Left lung (tissue), 10 donors: Measurements from ENCODE around the gene KLK11. TPM values are rescaled to one million over a fixed set of nuclear protein-coding genes. Genes with fewer than 3 reads are reported as not detected.

ENCODE experiments used
- ATAC-seq: fragments of 200-7000 bp; cut with Tn5 transposase; one replicate; pipeline ENCODE4 v1.9.1; 2020; ENCODE audit warnings: moderate library complexity
- DNase-seq, 4 donors: peaks; one replicate each; pipeline ENCODE4 v3.0.0-alpha.2; 2013 to 2020
- H3K27ac ChIP-seq, 2 donors: fragments of 200-600 bp; sonication (generic) in 1 of 2; one replicate each; pipeline versions ENCODE4 v1.5.0 to v1.8.0; 2020 to 2021
- H3K27me3 ChIP-seq, 2 donors: fragments of 200-600 bp; sonication (generic) in 1 of 2; one replicate each; pipeline versions ENCODE4 v1.5.0 to v1.8.0; 2020 to 2021
- H3K36me3 ChIP-seq, 2 donors: fragments of 200-600 bp; sonication (generic) in 1 of 2; one replicate each; pipeline versions ENCODE4 v1.5.0 to v1.8.0; 2020 to 2021
- H3K4me1 ChIP-seq, 2 donors: fragments of 200-600 bp; one replicate each; pipeline ENCODE4 v1.8.0; 2021
- H3K4me3 ChIP-seq, 2 donors: fragments of 200-600 bp; sonication (generic) in 1 of 2; one replicate each; pipeline versions ENCODE4 v1.5.0 to v1.8.0; 2020 to 2021; ENCODE audit warnings: mild to moderate bottlenecking in 1 of 2
- H3K9me3 ChIP-seq, 2 donors: fragments of 200-600 bp; sonication (generic) in 1 of 2; one replicate each; pipeline versions ENCODE4 v1.5.0 to v1.8.0; 2020 to 2021
- intact Hi-C, 2 donors: fragments of 100-400 bp; cut with DNase I; formaldehyde crosslinking; loops; one replicate each; pipeline versions ENCODE4 v1.11.2 to v1.14.2; 2022
- polyA plus RNA-seq, 6 donors: library from polyadenylated mRNA; unstranded; fragments of 120-200 nt; gene quantifications; one replicate each; pipeline ENCODE4 v1.2.1, GENCODE V29; 2013; ENCODE audit not compliant: insufficient read length in 6 of 6
- total RNA-seq, 2 donors: library from RNA; stranded (reverse); fragmentation: NEBNext Ultra II Directional; extraction: Animal tissue kit (Norgen Biotek cat#: 25700); gene quantifications; one replicate each; pipeline ENCODE4 v1.2.1, GENCODE V29; 2021
- TF ChIP-seq, protein P1 (sequence below), 2 donors: fragments of 200-600 bp; sonication (generic) in 1 of 2; IDR thresholded peaks; one replicate each; pipeline versions ENCODE4 v1.5.0 to v1.8.0; 2021; ENCODE audit warnings: antibody characterized with exemption in 2 of 2
- donor health status: DM: no; HTN: yes; CAD: no.
- donor health status: DM: no; HTN: no; CAD: no.

Gene KLK11
- total and polyA plus RNA-seq, 8 donors = 1.6 to 7.2 (median 3.7) TPM

DNA sequence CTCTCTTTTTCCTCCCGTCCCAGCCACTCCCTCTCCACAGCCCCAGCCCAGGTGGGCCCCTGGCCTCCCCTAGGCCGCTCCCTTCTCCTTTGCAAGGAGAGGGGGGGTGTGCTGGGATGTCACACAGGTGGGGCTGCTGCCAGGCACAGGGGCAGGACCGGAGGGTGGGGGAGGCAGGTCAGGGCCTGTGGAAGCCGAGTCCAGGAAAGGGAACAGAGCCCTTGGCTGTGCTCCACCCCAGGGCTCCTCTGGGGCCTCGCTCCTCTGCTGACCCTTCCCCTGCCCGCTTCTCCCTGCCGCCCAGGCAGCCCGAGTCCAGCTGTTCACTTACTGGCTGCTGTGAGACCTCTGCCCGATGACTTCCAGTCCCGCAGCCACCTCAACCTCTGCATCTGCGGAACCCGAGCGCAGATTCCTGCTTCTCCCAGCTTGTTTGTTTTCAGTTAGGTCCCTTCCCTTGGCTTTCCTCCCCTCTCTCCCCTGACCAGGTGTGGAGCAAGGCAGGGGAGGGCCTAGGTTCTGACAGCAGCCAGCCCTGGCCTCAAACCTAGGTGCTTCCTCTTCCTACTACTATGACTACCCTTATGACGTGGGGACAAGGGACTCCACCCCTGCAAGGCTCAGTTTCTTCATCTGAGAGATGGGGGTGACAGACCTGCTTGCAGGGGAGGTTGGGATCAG is 850 bp upstream of the KLK11 start:
- H3K4me3 ChIP-seq = no peak overlapping the region
- DNase-seq = no peak
- no peaks in the 10 kb centered on the region for H3K36me3 ChIP-seq
- intact Hi-C loops = loop anchor here in 1 of 2 donors (10.0 kb wide), 1 partner anchor 148 kb away; no protein-coding TSS in a partner anchor
- no peaks in the 10 kb centered on the region for H3K9me3 ChIP-seq
- TF ChIP-seq, protein P1, sequence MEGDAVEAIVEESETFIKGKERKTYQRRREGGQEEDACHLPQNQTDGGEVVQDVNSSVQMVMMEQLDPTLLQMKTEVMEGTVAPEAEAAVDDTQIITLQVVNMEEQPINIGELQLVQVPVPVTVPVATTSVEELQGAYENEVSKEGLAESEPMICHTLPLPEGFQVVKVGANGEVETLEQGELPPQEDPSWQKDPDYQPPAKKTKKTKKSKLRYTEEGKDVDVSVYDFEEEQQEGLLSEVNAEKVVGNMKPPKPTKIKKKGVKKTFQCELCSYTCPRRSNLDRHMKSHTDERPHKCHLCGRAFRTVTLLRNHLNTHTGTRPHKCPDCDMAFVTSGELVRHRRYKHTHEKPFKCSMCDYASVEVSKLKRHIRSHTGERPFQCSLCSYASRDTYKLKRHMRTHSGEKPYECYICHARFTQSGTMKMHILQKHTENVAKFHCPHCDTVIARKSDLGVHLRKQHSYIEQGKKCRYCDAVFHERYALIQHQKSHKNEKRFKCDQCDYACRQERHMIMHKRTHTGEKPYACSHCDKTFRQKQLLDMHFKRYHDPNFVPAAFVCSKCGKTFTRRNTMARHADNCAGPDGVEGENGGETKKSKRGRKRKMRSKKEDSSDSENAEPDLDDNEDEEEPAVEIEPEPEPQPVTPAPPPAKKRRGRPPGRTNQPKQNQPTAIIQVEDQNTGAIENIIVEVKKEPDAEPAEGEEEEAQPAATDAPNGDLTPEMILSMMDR (IDR thresholded peaks at IDR 0.05) = no peak
- ATAC-seq = no peak
- H3K4me1 ChIP-seq = no peaks in the 10 kb centered on the region
- H3K27ac ChIP-seq = no peak overlapping the region
- H3K27me3 ChIP-seq = peaks cover 4 to 87% of the 10 kb centered on the region in 2 donors

- no peak overlapping the region for H3K27ac ChIP-seq
- H3K27me3 ChIP-seq = peaks cover 4 to 93% of the 10 kb centered on the region in 2 donors
- intact Hi-C loops = loop anchor here in 1 of 2 donors (10.0 kb wide), 1 partner anchor 149 kb away; no protein-coding TSS in a partner anchor
- H3K9me3 ChIP-seq = no peaks in the 10 kb centered on the region
- no peaks in the 10 kb centered on the region for H3K36me3 ChIP-seq
- ATAC-seq = peak; percentile 17
- DNase-seq = no peak
- no peaks in the 10 kb centered on the region for H3K4me1 ChIP-seq
- no peak overlapping the region for H3K4me3 ChIP-seq
- TF ChIP-seq, protein P1 (IDR thresholded peaks at IDR 0.05) = no peak
These were observed 435 bp downstream of the KLK11 start for GRCh38 chr19:51025809-51026553.

- ATAC-seq = no peak
- intact Hi-C loops = loop anchor here in 1 of 2 donors (10.0 kb wide), 1 partner anchor 149 kb away; no protein-coding TSS in a partner anchor
These were observed 1.0 kb downstream of the KLK11 start for GRCh38 chr19:51025401-51025800.

DNA sequence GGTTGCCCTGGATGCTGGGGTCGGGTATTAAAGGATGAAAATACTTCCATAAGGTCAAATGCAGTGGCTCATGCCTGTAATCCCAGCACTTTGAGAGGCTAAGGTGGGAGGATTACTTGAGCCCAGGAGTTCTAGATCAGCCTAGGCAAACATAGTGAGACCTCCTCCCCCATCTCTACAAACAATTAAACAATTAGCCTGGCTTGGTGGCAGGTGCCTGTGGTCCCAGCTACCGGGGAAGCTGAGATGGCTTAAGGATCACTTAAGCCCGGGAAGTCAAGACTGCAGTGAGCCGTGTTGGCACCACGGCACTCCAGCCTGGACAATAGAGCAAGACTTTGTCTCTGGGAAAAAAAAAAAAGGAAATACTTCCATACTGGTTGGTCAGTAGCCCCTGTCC is 1.5 kb downstream of the KLK11 start:
- ATAC-seq (no peak), DNase-seq (no peak)
- Histone ChIP-seq H3K9me3 (no peaks in the 10 kb centered on the region), H3K27ac (no peak overlapping the region), H3K4me1 (no peaks in the 10 kb centered on the region), H3K4me3 (no peak overlapping the region), H3K36me3 (no peaks in the 10 kb centered on the region), H3K27me3 (peaks cover 4 to 95% of the 10 kb centered on the region in 2 donors)
- TF ChIP-seq, protein P1 (IDR thresholded peaks at IDR 0.05) = no peak
- intact Hi-C loops = loop anchor here in 1 of 2 donors (10.0 kb wide), 1 partner anchor 150 kb away; no protein-coding TSS in a partner anchor

More at GRCh38 chr19:51025401-51025800, 1.0 kb downstream of the KLK11 start:
- no peaks in the 10 kb centered on the region for H3K4me1 ChIP-seq
- no peak overlapping the region for H3K27ac ChIP-seq
- H3K36me3 ChIP-seq = no peaks in the 10 kb centered on the region
- no peak overlapping the region for H3K4me3 ChIP-seq
- H3K9me3 ChIP-seq = no peaks in the 10 kb centered on the region
- DNase-seq = no peak
- TF ChIP-seq, protein P1 (IDR thresholded peaks at IDR 0.05) = no peak
- peaks cover 4 to 93% of the 10 kb centered on the region in 2 donors for H3K27me3 ChIP-seq

DNA sequence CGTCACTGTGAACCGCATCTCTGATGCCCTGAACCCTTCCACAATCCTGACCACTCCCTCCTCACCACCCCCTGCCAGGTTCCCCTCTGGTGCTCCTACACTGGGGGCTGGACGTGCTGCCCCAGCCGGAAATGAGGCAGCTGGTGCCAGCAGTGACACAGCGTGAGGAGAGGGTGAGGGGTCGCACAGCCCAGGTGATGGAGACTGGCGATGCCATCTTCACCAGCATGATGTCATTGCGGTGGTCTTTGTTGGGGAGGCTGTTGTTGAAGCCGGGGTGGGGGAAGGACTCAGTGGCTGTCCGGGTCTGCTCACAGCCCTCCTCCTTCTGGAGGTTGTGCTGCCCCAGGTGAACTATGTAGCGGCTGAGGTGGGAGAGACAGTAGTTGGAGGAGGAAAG is 2.5 kb downstream of the KLK11 start:
- Histone ChIP-seq H3K36me3 (no peaks in the 10 kb centered on the region), H3K4me3 (no peak overlapping the region), H3K27ac (no peak overlapping the region), H3K4me1 (no peaks in the 10 kb centered on the region), H3K27me3 (peaks cover 13 to 95% of the 10 kb centered on the region in 2 donors), H3K9me3 (no peaks in the 10 kb centered on the region)
- intact Hi-C loops = loop anchor here in 1 of 2 donors (10.0 kb wide), 1 partner anchor 151 kb away; no protein-coding TSS in a partner anchor
- ATAC-seq (no peak), DNase-seq (no peak)
- TF ChIP-seq, protein P1 (IDR thresholded peaks at IDR 0.05) = no peak
